Upper lobe of left lung (tissue), 6 donors: ENCODE data around the gene ZNF341. TPM values are rescaled to one million over a fixed set of nuclear protein-coding genes. Genes with fewer than 3 reads are reported as not detected.

Experiments
- ATAC-seq, 2 donors: fragments of 200-7000 bp; cut with Tn5 transposase; one replicate each; pipeline ENCODE4 v1.9.1; 2022; ENCODE audit warnings: mild to moderate bottlenecking in 2 of 2, moderate library complexity in 2 of 2; ENCODE audit not compliant: low FRiP score in 2 of 2
- DNase-seq, 2 donors: peaks; one replicate each; pipeline ENCODE4 v3.0.0-alpha.2; 2019 to 2020
- H3K27ac ChIP-seq, 4 donors: fragments of 200-600 bp; sonication (generic); one replicate each; pipeline ENCODE4 v1.5.1; 2016 to 2019
- H3K27me3 ChIP-seq, 4 donors: fragments of 200-600 bp; sonication (generic); one replicate each; pipeline ENCODE4 v1.5.1; 2017 to 2019
- H3K36me3 ChIP-seq, 4 donors: fragments of 200-600 bp; sonication (generic); one replicate each; pipeline ENCODE4 v1.5.1; 2016 to 2019
- H3K4me1 ChIP-seq, 4 donors: fragments of 200-600 bp; sonication (generic); one replicate each; pipeline ENCODE4 v1.5.1; 2018 to 2019
- H3K4me3 ChIP-seq, 4 donors: fragments of 200-600 bp; sonication (generic); one replicate each; pipeline ENCODE4 v1.5.1; 2017 to 2019; ENCODE audit warnings: mild to moderate bottlenecking in 2 of 4, moderate library complexity in 1 of 4
- H3K9me3 ChIP-seq, 4 donors: fragments of 200-600 bp; sonication (generic); one replicate each; pipeline ENCODE4 v1.5.1; 2018 to 2019
- EP300 ChIP-seq, 4 donors: sonication (generic); formaldehyde crosslinking; IDR thresholded peaks; one replicate each; pipeline ENCODE4 v1.5.1; 2017; ENCODE audit warnings: antibody characterized with exemption in 4 of 4, control low read depth in 2 of 4
- POLR2A ChIP-seq, 4 donors: fragments of 450-650 bp; IDR thresholded peaks; one replicate each; pipeline ENCODE4 v1.5.1; 2016 to 2017; ENCODE audit warnings: antibody characterized with exemption in 4 of 4, mild to moderate bottlenecking in 2 of 4
- POLR2AphosphoS5 ChIP-seq, 2 donors: sonication (generic); formaldehyde crosslinking; IDR thresholded peaks; one replicate each; pipeline ENCODE4 v1.5.1; 2017; ENCODE audit warnings: antibody characterized with exemption in 2 of 2
- WGBS, 2 donors: methylation state at CpG; one replicate each; pipeline ENCODE4 v1.1.5; 2017 to 2018; 5-methylcytosine and 5-hydroxymethylcytosine counted together
- total RNA-seq, 6 donors: library from RNA; depleted of rRNA in 4 of 6; stranded (reverse); fragments of >200 nt in 4 of 6; gene quantifications; one replicate each; pipeline versions ENCODE4 v1.1.0 to v1.2.1, GENCODE V29; 2016 to 2021
- TF ChIP-seq, protein P1 (sequence below), 6 experiments: fragments of 450-650 bp in 4 of 6; fragments of 200-600 bp in 2 of 6; sonication (generic) in 2 of 6; IDR thresholded peaks; one replicate each; pipeline ENCODE4 v1.5.1; 2016 to 2019; ENCODE audit warnings: antibody characterized with exemption in 6 of 6
- donor health status: DM: no; HTN: no; CAD: no; lungs with moderate emphysema.
- donor health status: DM: no; HTN: yes; CAD: no; lungs with severe emphysema.

Gene ZNF341
- total RNA-seq, 6 donors from 2014 or later, result 2.0 to 17.8 (median 5.0) TPM

DNA sequence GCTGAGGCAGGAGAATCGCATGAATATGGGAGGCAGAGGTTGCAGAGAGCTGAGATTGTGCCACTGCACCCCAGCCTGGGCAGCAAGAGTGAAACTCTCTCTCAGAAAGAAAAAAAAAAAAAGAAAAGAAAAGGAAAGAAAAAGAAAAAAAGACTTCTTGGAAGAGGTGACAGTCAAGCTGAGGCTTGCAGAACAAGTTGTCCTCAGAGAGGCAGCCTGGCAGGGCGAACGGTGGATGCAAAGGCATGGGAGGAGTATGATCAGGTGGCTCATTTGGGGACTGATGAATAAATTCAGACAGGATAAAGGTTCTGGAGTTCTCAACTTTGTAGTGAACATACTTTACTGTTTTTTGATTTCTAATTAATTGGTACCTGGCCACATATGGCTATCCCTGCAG lies 12.4 kb downstream of the ZNF341 start:
- TF ChIP-seq EP300 (IDR thresholded peaks at IDR 0.05) (no peak), POLR2AphosphoS5 (IDR thresholded peaks at IDR 0.05) (no peak), POLR2A (IDR thresholded peaks at IDR 0.05) (no peak)
- TF ChIP-seq, protein P1, sequence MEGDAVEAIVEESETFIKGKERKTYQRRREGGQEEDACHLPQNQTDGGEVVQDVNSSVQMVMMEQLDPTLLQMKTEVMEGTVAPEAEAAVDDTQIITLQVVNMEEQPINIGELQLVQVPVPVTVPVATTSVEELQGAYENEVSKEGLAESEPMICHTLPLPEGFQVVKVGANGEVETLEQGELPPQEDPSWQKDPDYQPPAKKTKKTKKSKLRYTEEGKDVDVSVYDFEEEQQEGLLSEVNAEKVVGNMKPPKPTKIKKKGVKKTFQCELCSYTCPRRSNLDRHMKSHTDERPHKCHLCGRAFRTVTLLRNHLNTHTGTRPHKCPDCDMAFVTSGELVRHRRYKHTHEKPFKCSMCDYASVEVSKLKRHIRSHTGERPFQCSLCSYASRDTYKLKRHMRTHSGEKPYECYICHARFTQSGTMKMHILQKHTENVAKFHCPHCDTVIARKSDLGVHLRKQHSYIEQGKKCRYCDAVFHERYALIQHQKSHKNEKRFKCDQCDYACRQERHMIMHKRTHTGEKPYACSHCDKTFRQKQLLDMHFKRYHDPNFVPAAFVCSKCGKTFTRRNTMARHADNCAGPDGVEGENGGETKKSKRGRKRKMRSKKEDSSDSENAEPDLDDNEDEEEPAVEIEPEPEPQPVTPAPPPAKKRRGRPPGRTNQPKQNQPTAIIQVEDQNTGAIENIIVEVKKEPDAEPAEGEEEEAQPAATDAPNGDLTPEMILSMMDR (IDR thresholded peaks at IDR 0.05), result no peak
- no peak for DNase-seq
- H3K4me1 ChIP-seq, result no peaks in the 10 kb centered on the region
- H3K4me3 ChIP-seq, result no peak overlapping the region
- 89 to 96% methylated on average over 3 of the region's 3 CpGs for WGBS, 2 donors
- H3K27ac ChIP-seq, result no peak overlapping the region
- ATAC-seq, result no peak
- H3K27me3 ChIP-seq, result no peaks in the 10 kb centered on the region
- no peaks in the 10 kb centered on the region for H3K9me3 ChIP-seq
- H3K36me3 ChIP-seq, result peaks cover 0 to 17% (median 9%) of the 10 kb centered on the region in 4 donors

DNA sequence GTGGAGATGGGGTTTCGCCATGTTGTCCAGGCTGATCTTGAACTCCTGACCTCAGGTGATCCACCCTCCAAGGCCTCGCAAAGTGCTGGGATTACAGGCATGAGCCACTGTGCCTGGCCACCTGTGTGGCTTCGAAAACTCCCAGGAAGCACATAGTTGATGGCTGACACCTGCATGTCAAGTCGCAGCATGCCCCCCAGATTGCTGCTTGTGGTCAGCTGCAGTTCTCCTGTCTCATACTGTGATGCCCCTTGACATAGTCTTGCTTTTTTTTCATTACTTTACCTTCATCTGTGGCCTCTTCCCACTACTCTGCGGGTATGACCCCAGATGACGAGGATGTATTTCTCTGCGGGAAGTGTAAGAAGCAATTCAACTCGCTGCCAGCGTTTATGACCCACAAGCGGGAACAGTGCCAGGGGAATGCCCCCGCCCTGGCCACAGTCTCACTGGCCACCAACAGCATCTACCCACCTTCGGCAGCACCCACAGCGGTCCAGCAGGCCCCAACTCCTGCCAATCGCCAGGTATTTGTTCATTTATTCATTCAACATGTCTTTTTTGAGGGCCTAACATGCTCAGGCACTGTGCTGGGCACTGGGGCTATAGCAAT lies 13.1 kb downstream of the ZNF341 start:
- WGBS, 2 donors, result 94 to 98% methylated on average over 13 to 14 of the region's 14 CpGs
- TF ChIP-seq POLR2AphosphoS5 (IDR thresholded peaks at IDR 0.05) (no peak), EP300 (IDR thresholded peaks at IDR 0.05) (no peak), POLR2A (IDR thresholded peaks at IDR 0.05) (no peak)
- TF ChIP-seq, protein P1 (IDR thresholded peaks at IDR 0.05), result no peak
- peaks cover 0 to 24% (median 13%) of the 10 kb centered on the region in 4 donors for H3K36me3 ChIP-seq
- ATAC-seq (no peak), DNase-seq (no peak)
- H3K9me3 ChIP-seq, result no peaks in the 10 kb centered on the region
- H3K4me3 ChIP-seq, result no peak overlapping the region
- no peak overlapping the region for H3K27ac ChIP-seq
- H3K27me3 ChIP-seq, result no peaks in the 10 kb centered on the region
- no peaks in the 10 kb centered on the region for H3K4me1 ChIP-seq

DNA sequence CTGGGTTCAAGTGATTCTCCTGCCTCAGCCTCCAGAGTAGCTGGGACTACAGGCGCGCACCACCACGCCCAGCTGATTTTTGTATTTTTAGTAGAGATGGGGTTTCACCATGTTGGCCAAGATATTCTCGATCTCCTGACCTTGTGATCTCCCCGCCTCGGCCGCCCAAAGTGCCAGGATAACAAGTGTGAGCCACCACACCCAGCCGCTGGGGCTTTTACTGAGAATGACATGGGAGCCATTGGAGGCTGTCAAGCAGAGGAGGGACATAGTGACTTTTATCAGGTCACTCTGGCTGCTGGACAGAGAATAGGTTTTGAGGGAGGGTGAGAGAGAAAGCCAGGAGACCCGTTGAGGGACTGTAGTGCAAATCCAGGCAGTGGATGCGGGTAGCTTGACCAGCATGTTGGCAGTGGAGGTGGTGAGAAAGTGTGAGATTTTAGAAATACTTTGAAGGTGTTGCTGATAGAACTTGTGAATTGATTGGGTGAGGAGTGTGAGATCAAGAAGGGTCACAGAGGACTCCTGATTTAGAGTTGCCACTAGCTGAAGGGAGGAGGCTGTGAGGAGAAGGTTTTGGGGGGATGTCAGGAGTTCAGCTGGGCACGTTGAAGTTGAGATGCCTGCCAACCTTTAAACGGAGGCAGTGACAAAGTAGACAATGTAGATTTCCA lies 14.7 kb downstream of the ZNF341 start:
- H3K4me1 ChIP-seq, result no peaks in the 10 kb centered on the region
- TF ChIP-seq POLR2A (IDR thresholded peaks at IDR 0.05) (no peak), EP300 (IDR thresholded peaks at IDR 0.05) (no peak), POLR2AphosphoS5 (IDR thresholded peaks at IDR 0.05) (no peak)
- TF ChIP-seq, protein P1 (IDR thresholded peaks at IDR 0.05), result no peak
- ATAC-seq (no peak), DNase-seq (no peak)
- 95 to 97% methylated on average over 11 to 12 of the region's 12 CpGs for WGBS, 2 donors
- no peak overlapping the region for H3K4me3 ChIP-seq
- no peak overlapping the region for H3K27ac ChIP-seq
- no peaks in the 10 kb centered on the region for H3K9me3 ChIP-seq
- no peaks in the 10 kb centered on the region for H3K27me3 ChIP-seq
- H3K36me3 ChIP-seq, result peaks cover 0 to 38% (median 23%) of the 10 kb centered on the region in 4 donors

DNA sequence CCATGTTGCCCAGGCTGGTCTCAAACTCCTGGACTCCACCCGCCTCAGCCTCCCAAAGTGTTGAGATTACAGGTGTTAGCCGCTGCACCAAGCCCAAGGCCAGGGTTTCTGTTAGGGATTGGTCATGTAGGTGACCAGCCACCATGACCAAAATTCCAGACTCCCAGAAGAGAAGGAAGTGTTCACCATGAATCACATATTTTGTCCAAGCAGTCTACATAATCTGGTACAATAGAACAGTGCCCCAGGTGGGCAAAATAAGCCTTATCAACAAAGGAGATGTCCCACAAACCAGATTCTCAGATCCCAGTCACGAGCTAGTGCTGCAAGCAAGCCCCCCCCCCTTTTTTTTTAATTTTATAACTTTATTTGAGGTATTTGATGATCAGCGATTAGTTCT lies 20.0 kb downstream of the ZNF341 start:
- no peak for TF ChIP-seq POLR2A (IDR thresholded peaks at IDR 0.05)
- no peak for TF ChIP-seq EP300 (IDR thresholded peaks at IDR 0.05)
- TF ChIP-seq, protein P1 (IDR thresholded peaks at IDR 0.05), result no peak
- TF ChIP-seq POLR2AphosphoS5 (IDR thresholded peaks at IDR 0.05), result no peak
- 90 to 95% methylated on average over 4 of the region's 4 CpGs for WGBS, 2 donors
- no peaks in the 10 kb centered on the region for H3K4me1 ChIP-seq
- H3K4me3 ChIP-seq, result no peak overlapping the region
- no peaks in the 10 kb centered on the region for H3K27me3 ChIP-seq
- no peaks in the 10 kb centered on the region for H3K9me3 ChIP-seq
- ATAC-seq, result no peak
- H3K36me3 ChIP-seq, result peaks cover 0 to 51% (median 32%) of the 10 kb centered on the region in 4 donors
- no peak for DNase-seq
- H3K27ac ChIP-seq, result no peak overlapping the region
